ENCODE data around the gene UNC79. TPM values are rescaled to one million over a fixed set of nuclear protein-coding genes. Genes with fewer than 3 reads are reported as not detected.

Gene UNC79
- total and polyA plus RNA-seq, 10 of the 15 experiments (the other 5 are each of a cell fraction or from before 2014, with no cell fraction given): 0.04 to 0.29 (median 0.14) TPM

DNA sequence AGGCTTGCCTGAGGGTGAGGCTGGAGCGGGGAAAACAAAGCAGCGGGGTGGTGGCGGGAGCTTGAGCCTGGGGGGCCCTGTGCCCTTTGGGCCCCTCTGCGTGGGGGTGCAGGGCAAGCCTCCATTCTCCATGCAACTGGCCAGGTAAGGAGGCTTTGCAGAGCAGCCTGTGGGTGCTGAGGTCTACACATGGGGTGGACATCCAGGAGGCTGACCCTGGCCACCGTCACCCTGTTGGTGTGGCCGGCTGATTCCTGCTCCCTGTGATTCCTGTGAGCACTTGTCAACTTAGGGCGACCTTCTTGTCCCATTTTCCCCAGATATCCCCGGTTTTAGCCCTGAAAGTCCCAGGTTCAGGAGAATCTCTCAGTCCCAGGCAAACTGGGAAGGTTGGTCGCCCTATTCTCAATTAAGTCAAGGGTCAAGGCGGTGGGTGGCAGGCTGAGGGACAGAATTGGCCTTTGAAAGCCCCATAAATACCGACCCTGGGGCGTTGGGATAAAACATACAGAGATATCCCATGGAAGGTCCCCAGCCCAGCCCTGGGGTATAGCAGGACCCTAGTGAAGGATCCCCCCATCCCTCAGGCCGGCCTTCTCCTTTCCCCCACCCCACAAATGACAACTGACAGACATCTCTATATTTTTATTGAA lies 287.1 kb downstream of the UNC79 start (continued):
- TF ChIP-seq WRNIP1 (IDR thresholded peaks at IDR 0.05; ENCODE audit: borderline replicate concordance, low read depth, low read length) (no peak), PAX8 (IDR thresholded peaks at IDR 0.05) (no peak), SUPT20H (IDR thresholded peaks at IDR 0.05; ENCODE audit: borderline replicate concordance, control insufficient read depth, low read depth, low read length) (no peak), RCOR1 (conservative IDR thresholded peaks at IDR 0.05; ENCODE audit: low read depth, low read length) (no peak), ZSCAN29 (IDR thresholded peaks at IDR 0.05) (no peak), ZNF622 (IDR thresholded peaks at IDR 0.05) (no peak), PML (IDR thresholded peaks at IDR 0.05; ENCODE audit: low read length) (no peak)
- TF ChIP-seq, protein P1, sequence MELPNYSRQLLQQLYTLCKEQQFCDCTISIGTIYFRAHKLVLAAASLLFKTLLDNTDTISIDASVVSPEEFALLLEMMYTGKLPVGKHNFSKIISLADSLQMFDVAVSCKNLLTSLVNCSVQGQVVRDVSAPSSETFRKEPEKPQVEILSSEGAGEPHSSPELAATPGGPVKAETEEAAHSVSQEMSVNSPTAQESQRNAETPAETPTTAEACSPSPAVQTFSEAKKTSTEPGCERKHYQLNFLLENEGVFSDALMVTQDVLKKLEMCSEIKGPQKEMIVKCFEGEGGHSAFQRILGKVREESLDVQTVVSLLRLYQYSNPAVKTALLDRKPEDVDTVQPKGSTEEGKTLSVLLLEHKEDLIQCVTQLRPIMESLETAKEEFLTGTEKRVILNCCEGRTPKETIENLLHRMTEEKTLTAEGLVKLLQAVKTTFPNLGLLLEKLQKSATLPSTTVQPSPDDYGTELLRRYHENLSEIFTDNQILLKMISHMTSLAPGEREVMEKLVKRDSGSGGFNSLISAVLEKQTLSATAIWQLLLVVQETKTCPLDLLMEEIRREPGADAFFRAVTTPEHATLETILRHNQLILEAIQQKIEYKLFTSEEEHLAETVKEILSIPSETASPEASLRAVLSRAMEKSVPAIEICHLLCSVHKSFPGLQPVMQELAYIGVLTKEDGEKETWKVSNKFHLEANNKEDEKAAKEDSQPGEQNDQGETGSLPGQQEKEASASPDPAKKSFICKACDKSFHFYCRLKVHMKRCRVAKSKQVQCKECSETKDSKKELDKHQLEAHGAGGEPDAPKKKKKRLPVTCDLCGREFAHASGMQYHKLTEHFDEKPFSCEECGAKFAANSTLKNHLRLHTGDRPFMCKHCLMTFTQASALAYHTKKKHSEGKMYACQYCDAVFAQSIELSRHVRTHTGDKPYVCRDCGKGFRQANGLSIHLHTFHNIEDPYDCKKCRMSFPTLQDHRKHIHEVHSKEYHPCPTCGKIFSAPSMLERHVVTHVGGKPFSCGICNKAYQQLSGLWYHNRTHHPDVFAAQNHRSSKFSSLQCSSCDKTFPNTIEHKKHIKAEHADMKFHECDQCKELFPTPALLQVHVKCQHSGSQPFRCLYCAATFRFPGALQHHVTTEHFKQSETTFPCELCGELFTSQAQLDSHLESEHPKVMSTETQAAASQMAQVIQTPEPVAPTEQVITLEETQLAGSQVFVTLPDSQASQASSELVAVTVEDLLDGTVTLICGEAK (IDR thresholded peaks at IDR 0.05; ENCODE audit: borderline replicate concordance): no peak

DNA sequence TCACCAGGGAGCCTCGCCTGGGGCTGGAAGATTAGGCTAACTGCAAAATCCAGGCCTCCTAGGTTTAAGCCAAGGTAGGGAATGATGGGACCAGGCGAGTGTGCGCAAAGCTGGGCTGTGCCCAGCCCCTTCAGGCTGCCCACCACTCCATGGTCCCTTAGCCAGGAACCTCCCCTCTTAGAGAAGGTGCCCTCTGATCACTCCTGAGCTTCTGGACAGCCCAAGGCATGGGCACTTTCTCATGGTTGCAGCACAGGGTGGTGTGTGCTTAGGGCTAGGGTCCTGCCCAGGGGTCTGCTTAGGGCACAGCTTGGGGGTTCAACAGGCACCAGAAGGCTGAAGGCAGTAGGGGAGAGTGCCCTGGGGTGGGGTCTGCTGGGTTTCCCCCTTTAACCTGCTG lies 288.5 kb downstream of the UNC79 start:
- Histone ChIP-seq H3K9ac (ENCODE audit: control insufficient read depth, insufficient read depth, low read length) (no peak overlapping the region), H4K20me1 (ENCODE audit: control insufficient read depth, insufficient read depth) (no peaks in the 10 kb centered on the region), H3K4me1 (ENCODE audit: control insufficient read depth, insufficient read depth, low read length) (no peaks in the 10 kb centered on the region), H3K79me2 (ENCODE audit: control insufficient read depth, insufficient read depth, low read length) (no peaks in the 10 kb centered on the region), H2AFZ (ENCODE audit: control insufficient read depth, low read depth, low read length) (no peak overlapping the region), H3K4me2 (ENCODE audit: control insufficient read depth, insufficient read depth) (no peak overlapping the region), H3K9me3 (replicated peaks; ENCODE audit: control insufficient read depth, insufficient read depth, low read length) (no peaks in the 10 kb centered on the region), H3K27me3 (replicated peaks in 1 of 2; ENCODE audit: control insufficient read depth in 2 of 2, insufficient read depth in 2 of 2, low read length in 1 of 2) (peaks cover 0 to 2% of the 10 kb centered on the region in 2 experiments; a peak in 1 of 4 replicates), H3K4me3 (no peak overlapping the region), H3K27ac (ENCODE audit: control insufficient read depth, insufficient read depth) (no peak overlapping the region), H3K36me3 (ENCODE audit: control insufficient read depth in 2 of 2, insufficient read depth in 2 of 2, low read length in 1 of 2) (no peaks in the 10 kb centered on the region)
- ATAC-seq: no peak
- no TSS peak for BruUV-seq (replicated peaks)
- intact Hi-C loops (cut with micrococcal nuclease; ENCODE audit: unreplicated experiment): no loop called here
- 0% methylated on average over 3 of the region's 3 CpGs for WGBS (ENCODE audit: insufficient coverage, insufficient replicate concordance, low lambda C conversion rate, missing lambda C conversion rate)
- ChIA-PET POLR2A (no interaction called here), SMC1A (ENCODE audit: uncharacterized antibody, unreplicated experiment) (no interaction called here), RAD21 (ENCODE audit: unreplicated experiment) (no interaction called here), CTCF (interaction anchor here (0.5 kb wide), 1 partner anchor 18 kb away, joined by 3 read pairs; no protein-coding TSS in a partner anchor)
- no peak for FAIRE-seq
- in situ Hi-C loops (cut with MboI): no loop called here
- no peak for DNase-seq (ENCODE audit: low read depth, low spot score)
- TF ChIP-seq NRF1 (conservative IDR thresholded peaks at IDR 0.05; ENCODE audit: low read depth, low read length): no peak
- TF ChIP-seq SP1 (IDR thresholded peaks at IDR 0.05; ENCODE audit: low read depth, low read length): no peak
- TF ChIP-seq CHD2 (IDR thresholded peaks at IDR 0.05; ENCODE audit: borderline replicate concordance, low read depth, low read length): no peak
- no peak for TF ChIP-seq ZNF217 (IDR thresholded peaks at IDR 0.05)
- TF ChIP-seq STAT1 (conservative IDR thresholded peaks at IDR 0.05): no peak
- TF ChIP-seq MYC (IDR thresholded peaks at IDR 0.05; ENCODE audit: insufficient read depth, insufficient read length, insufficient replicate concordance, low read length, severe bottlenecking): no peak
- TF ChIP-seq KAT2A (conservative IDR thresholded peaks at IDR 0.05; ENCODE audit: control insufficient read depth, low read depth, low read length): no peak
- no peak for TF ChIP-seq RELA (IDR thresholded peaks at IDR 0.05; ENCODE audit: borderline replicate concordance, partially characterized antibody)
- TF ChIP-seq KDM1A (IDR thresholded peaks at IDR 0.05; ENCODE audit: borderline replicate concordance): no peak
- no peak for TF ChIP-seq EP300 (IDR thresholded peaks at IDR 0.05; ENCODE audit: borderline replicate concordance in 1 of 2, control insufficient read depth in 1 of 2, low read depth in 2 of 2, low read length in 2 of 2)
- no peak for TF ChIP-seq SMAD1 (IDR thresholded peaks at IDR 0.05; ENCODE audit: low read depth, partially characterized antibody)
